Astrocyte of the hippocampus (primary cell): ENCODE data around the gene LGALSL.

Experiments used
- DNase-seq: peaks from one replicate; pipeline ENCODE4 v3.0.0; 2011; ENCODE audit warnings: low read depth, low spot score

The LGALSL gene

DNA sequence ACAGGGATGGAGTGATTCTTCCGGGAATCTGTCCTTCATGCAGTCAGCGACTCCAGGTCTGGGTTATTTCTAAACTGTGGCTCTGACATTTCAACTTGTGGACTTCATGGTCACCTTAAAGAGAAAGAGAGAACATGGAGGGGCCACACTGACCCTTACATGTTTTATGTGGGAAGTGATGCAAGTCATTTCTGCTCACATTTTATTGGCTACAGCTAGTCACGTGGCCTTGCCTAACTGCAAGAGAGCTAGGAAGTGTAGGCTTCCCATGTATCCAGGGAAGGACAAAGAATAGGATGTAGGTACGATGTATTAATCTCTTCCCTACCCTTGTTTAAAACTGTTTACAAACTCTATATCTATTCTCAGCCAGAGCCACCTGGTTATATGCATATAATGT is 39.8 kb downstream of the LGALSL start:
- DNase-seq: no peak

DNA sequence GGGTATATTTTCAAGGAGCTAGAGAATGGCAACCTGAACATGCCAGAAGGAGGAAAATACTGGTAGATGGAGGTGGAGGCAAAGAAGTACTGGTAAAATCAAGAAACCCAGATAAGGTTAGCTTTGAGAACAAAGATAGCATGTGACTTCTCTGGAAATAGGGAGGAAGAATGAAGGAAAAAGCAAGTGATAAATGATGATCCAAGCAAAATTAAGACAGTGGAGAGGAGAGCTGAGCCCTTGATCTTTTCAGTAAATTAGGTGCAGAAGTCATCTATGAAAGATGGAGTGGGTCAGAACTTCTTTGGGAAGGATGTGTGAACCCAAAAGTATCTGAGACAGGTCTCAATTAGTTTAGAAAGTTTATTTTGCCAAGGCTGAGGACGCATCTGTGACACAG is 44.5 kb downstream of the LGALSL start:
- no peak for DNase-seq

DNA sequence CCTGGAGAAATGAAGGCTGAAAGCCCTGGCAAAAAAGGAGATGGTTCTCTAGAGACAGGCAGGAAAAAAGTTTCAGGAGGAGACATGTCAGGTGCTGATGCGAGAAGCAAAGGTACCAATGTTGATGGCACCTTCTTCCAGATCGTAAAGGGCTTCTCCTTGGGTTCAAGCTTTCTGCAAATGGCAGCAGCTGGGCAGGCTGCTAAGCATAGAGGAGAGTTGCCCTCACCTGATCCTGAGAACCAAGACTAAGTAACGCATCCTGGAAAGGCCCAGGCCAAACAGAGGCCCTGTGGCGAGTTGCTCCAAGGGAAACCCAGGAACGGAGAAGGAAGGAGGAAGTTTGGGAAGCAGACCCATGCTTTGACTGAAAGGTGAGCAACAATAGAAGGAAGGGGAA is 46.6 kb downstream of the LGALSL start:
- no peak for DNase-seq

DNA sequence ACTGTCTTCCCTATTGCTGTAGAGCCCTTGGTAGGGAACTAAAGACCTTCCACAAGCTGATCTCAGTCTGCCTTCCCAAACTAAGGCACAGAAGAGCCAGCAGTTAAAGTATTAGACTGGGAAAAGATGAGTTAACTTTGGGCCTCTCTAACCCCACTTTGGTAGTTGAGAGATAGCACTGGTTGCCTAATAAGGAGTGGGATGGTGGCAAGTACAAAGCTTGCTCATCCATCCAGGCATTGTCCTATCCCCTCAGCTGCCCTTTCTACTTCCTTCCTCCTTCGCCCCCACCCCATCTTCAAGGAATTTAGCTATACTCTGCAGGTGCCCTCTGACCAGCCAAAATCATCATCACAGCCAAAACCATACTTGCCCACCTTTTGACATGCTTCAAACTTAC is 48.0 kb downstream of the LGALSL start:
- no peak for DNase-seq

DNA sequence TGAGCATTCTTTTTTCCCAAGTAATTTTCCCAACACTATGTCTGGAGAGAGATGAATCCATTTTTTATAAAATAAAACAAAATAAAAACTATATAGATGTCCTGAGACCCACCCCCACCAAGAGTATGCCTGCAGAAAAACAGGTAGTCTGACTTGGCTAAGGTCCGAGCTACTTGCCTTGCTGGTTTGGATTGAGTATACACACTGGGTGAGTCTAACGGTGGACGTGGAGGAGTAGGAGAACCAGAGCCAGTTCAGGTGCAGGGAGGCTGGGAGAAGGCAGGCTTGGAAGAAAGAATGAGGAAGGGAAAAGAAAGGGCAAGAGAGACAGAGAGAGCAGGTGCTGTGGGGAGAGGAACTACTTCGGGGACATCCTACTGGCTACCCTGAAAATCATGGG is 48.9 kb downstream of the LGALSL start:
- DNase-seq: no peak

DNA sequence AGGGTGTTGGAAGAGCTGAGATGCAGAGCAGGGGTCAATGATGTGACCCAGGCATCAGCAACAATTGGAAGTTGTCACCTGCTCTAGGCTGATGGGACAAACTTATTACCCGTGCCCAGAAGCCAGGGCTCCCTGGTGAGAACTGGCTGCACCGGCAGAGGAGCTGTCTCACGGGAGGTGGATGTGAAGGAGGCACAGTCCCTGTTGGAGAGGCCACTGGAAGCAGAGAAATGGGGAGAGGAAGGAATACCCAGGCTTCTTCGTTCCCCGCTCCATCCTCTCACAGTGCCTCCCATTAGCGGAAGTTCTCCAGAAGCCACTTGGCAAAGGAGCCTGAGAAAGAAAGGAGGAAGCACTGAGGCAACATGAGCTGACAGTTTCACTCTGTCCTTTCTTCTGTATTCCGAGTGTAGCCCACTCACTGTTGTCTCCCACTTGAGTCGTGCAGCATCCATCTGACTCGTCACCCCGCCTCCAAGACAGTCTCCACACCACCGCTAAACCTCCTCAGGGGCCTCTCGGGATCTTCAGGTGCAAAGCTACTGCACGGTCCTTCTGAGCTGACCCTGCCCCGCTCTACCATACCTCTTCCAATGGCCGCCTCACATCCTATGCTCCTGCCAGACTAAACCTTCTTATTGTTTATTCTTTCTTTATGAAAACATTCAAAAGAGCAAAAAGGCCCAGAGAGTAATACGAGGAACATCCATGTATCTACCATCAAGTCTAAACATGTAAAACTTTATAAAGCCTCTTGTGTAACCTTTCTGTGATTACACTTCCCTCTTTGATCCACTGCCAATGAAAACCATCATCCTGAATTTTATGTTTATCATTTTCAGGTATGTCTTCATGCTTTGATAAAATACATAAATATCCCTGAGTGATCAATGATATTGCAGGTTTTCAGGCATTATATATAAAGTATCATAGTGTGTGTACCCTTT is 51.1 kb downstream of the LGALSL start:
- no peak for DNase-seq

DNA sequence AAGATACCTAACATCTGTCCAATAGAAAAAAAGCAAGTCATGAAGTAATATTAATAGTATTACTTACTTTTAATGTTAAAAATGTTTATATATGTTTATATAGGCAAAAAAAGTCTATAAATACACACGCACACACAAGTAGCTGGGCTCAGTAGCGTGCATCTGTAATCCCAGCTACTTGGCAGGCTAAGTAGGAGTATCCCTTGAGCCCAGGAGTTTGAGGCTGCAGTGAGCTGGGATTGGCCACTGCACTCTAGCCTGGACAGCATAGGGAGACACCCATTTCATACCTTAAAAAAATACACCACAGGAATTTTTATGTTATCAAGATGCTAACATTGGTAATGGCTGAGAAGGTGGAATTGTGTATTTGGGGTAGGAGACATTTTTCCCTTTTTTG is 52.7 kb downstream of the LGALSL start:
- DNase-seq: no peak
